ENCODE measurements around the gene SRCIN1.

- no peak for TF ChIP-seq CTCF (IDR thresholded peaks at IDR 0.05; ENCODE audit: low read depth, low read length)
- TF ChIP-seq POLR2A (IDR thresholded peaks at IDR 0.05; ENCODE audit: extremely low read depth, insufficient read length): no peak
Observed at GRCh38 chr17:38533241-38533640, 72.5 kb downstream of the SRCIN1 start.

Data from NB4 (cell line).